Fibroblast of pulmonary artery (primary cell): ENCODE measurements around the gene IFIT1.

Experiments
- DNase-seq: peaks from one replicate; pipeline ENCODE4 v3.0.0-alpha.2; 2010; ENCODE audit warnings: low read depth
- H3K4me3 ChIP-seq: replicated peaks from 2 replicates; pipeline ENCODE4 v1.5.1; 2011; ENCODE audit warnings: low read depth, mild to moderate bottlenecking, control low read depth, low read length, moderate library complexity
- CTCF ChIP-seq: IDR thresholded peaks from 2 replicates; pipeline ENCODE4 v1.5.1; 2011; ENCODE audit warnings: mild to moderate bottlenecking, control low read depth, low read length, inconsistent platforms; ENCODE audit errors: missing control alignments

Gene IFIT1

DNA sequence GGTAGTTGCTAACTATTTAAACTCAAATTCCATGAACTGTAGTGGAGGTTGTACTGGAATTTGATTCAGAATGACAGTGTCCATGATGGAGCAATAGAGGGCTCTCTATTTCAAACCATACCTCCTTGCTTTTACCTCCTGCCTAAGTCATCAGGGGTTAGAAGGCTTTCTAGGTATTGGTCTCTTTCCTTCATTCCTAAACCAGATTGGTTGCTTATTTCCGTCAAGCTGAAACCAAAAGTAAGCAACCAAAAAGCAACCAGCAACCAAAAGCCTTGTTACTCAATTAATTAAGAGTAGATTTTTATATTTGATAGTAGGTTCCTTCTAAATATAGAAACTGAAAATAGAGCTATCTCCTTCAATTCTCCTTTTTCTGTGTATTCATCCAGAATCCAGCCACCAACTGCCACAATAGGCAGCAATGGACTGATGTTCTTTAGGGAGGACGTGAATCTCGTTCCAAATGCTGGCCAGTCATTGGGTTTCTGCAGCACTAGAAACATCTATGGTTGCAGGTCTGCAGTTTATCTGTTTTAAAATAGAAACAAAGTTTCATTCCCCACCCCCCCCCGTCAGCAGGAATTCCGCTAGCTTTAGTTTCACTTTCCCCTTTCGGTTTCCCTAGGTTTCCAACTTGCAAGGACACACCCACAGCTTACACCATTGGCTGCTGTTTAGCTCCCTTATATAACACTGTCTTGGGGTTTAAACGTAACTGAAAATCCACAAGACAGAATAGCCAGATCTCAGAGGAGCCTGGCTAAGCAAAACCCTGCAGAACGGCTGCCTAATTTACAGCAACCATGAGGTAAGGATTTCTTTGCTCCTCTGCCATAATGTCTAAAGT, at the start of gene IFIT1:
IFIT1 (plus strand) TSS at position 717 of the 850 bp plus-strand sequence; CDS start at position 807, 90 bp downstream.
- H3K4me3 ChIP-seq = peak within 1 kb of the TSS; percentile 76
- DNase-seq = peak; percentile 95
- no peak for TF ChIP-seq CTCF

DNA sequence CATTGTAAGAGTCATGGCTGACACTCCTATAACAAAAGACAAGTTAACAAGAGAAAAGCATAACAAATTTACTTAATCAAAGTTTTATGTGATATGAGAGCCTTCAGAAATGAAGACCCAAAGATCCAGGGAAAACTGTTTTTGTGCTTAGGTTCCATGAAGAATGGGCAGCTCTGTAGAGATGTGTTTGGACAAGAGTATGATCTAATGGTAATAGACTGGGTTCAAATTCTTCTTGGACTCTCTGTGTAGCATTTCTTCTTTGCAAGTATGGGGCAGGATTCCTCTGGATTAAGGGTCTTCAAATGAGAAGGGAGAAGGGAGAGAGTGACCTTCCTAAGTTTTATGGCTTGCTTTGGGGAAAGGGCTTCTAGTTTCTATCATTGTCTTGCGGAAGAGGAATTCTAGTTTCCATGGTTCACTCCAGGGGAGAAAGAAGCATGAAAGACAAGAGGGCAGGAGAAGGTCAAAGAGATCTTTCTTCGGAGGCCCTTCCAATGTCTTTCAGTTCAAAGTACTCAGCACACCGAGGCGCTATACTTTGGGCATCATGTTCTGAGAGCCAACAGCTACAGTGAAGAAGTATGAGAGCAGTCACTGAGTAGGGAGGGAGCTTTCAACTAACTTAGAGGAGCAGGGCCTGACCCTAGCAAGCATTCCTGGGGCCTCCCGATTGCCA, 49.2 kb upstream of the IFIT1 start:
- DNase-seq = no peak
- H3K4me3 ChIP-seq = no peak overlapping the region
- TF ChIP-seq CTCF = no peak

DNA sequence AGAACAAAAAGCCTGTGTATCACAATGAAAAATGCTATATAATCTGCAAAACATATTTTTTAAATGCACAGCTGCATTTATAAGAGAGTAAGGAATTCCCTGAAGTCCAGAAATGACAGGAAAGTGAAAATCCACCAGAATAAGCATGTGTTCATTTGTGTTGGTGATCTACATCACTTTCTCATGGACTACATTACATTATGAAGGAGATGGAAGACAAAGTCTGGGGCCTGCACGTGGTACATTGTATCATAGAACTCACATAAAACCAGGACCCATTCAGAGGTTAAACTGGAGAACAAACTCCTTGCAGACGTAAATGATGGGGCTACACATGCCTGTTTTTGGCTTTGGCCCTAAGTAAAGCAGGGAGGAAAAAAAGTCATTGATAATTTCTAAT, 48.3 kb upstream of the IFIT1 start:
- TF ChIP-seq CTCF = no peak
- no peak for DNase-seq
- H3K4me3 ChIP-seq = no peak overlapping the region

GRCh38 chr10:89345367-89346000, 46.9 kb upstream of the IFIT1 start:
- H3K4me3 ChIP-seq = no peak overlapping the region
- DNase-seq = no peak
- TF ChIP-seq CTCF = no peak

DNA sequence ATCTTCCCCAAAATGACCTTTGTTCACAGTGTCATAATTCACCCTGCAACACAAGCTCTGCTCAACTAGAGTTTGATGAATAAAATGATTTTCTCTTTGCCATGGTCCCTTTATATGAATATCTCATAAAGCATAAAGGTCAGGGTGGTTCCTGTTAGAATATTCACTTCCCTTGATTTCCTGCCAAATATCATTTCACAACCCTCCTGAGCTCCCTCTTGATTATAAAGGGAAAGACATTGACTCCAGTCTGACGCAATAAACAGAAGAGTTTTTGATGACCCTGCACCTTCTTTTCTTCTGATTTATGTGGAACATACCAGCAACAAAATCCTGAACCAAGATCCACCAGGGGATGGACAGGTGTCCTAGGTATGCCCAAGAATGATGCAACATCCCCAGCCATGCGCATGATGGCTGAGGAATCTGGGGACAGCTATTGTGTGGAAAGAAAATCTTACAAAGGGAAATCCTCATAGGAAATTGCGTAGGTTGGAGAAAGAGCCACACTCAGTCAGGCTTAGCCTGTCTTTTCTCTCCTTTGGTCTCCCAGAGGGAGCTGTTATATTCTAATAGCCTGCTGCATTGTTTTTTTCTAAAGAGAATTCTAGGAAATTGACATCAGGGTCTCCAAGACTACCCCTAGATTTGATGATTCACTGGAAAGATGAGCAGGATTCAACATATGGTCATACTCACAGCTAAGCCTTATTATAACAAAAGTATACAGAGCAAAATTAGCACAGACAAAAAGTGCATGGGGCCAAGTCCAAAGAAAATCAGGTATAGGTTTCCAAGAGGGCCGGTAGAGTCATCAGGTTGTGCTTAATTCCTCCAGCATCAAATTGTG, 45.8 kb upstream of the IFIT1 start:
- H3K4me3 ChIP-seq = no peak overlapping the region
- peak; percentile 86 for DNase-seq
- TF ChIP-seq CTCF = no peak

DNA sequence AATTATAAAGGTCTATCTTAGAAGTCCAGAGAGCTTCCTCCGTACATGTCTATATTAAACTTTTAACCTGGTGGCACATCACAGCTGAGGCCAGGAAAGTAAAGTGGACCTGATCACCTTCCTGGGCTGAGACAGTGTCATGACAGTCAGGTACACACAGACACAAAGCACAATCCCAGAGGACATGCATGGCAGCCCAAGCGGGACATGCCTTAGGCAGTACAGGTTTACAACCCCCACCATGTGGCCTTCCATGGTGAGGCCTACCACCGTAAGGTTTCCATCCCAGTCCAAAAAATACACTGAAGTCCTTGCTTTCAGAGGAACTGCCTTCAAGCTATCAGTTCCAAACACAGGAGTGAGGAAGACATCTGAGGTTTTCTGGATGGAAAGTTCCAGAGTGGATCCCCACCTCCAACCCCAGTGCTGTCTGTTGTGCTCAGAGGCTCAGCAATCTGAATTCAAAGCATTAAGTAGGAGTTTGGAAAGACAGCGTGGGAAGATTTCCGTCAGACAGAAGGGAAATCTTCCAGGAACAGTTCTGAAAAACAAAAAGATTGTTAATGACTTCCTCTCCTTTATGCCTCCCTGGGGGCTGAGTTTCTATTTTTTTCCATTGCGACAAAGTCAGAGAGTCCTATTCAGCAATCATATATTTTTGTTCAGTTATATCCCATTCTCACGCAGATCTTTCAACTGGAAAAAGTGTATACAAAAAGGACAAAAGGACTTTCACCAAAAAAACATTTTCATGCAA, 44.5 kb upstream of the IFIT1 start:
- no peak for TF ChIP-seq CTCF
- H3K4me3 ChIP-seq = no peak overlapping the region
- peak; percentile 66 for DNase-seq
